ENCODE data around the gene GREB1.

Gene GREB1

DNA sequence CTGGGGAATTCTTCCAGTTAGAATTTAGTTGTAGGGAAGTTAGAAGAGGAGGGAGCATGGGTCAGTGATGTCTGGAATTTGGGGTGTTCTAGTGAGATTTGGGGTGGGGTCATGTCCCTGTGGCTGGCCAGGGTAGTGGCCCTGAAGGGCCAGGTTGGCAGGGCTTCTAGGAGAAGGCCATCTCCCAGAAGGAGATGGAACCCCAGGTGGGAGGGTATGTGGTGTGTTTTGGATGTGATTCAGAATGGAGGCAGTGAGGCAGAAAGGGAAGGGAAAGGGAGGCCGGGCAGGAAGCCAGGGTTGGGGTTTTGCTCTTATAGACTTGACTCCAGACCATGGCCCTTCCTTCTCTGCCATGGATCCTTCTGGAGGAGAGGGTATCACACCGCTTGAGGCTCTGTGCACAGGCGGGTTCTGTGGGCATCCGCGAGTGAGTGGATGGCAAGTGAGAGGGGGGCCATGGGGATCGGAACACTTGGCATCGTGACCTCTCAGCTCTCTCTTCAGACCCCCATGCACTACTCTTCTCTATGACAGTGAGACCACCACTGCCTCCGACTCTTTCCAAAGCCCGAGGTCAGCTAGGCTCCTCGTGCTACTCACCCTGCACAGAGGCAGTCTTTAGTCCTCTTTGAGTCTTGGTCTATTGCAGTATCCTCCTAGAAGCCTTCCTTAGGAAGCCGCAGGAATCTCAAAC lies 7.3 kb downstream of the GREB1 start:
- peak overlapping the region; percentile 93 for H3K27ac ChIP-seq
- TF ChIP-seq, protein P1, sequence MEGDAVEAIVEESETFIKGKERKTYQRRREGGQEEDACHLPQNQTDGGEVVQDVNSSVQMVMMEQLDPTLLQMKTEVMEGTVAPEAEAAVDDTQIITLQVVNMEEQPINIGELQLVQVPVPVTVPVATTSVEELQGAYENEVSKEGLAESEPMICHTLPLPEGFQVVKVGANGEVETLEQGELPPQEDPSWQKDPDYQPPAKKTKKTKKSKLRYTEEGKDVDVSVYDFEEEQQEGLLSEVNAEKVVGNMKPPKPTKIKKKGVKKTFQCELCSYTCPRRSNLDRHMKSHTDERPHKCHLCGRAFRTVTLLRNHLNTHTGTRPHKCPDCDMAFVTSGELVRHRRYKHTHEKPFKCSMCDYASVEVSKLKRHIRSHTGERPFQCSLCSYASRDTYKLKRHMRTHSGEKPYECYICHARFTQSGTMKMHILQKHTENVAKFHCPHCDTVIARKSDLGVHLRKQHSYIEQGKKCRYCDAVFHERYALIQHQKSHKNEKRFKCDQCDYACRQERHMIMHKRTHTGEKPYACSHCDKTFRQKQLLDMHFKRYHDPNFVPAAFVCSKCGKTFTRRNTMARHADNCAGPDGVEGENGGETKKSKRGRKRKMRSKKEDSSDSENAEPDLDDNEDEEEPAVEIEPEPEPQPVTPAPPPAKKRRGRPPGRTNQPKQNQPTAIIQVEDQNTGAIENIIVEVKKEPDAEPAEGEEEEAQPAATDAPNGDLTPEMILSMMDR (conservative IDR thresholded peaks at IDR 0.05): no peak
- TF ChIP-seq ZFX (IDR thresholded peaks at IDR 0.05): no peak

DNA sequence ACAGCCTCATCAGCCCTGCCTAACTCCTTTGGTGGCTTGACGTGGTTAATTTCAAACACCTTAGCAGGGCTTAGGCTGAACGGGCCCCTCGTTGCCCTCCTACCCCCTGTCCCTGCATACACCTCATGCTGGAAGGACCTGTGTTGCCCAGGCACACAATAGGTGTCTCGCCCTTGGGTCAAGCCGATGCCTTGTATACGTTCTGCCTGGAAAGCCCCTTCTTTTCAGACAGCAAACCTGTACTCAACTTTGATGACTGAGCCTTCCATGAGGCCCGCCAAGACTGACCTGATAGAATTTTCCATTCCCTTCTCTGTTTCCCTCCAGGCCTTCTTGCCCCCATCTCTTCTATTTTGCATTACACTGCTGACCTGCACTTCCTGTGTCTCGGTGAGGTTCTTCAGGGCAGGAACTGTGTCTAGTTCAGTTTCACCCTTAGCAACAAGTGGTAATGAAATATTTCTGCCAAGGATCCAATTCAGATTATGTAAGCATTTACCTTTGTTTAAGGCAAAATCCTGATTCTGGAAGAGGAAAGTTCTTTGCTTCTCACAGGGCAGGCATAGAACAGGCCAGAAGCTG lies 7.9 kb downstream of the GREB1 start:
- TF ChIP-seq ZFX (IDR thresholded peaks at IDR 0.05): no peak
- TF ChIP-seq, protein P1 (conservative IDR thresholded peaks at IDR 0.05): no peak
- peak overlapping the region; percentile 93 for H3K27ac ChIP-seq

DNA sequence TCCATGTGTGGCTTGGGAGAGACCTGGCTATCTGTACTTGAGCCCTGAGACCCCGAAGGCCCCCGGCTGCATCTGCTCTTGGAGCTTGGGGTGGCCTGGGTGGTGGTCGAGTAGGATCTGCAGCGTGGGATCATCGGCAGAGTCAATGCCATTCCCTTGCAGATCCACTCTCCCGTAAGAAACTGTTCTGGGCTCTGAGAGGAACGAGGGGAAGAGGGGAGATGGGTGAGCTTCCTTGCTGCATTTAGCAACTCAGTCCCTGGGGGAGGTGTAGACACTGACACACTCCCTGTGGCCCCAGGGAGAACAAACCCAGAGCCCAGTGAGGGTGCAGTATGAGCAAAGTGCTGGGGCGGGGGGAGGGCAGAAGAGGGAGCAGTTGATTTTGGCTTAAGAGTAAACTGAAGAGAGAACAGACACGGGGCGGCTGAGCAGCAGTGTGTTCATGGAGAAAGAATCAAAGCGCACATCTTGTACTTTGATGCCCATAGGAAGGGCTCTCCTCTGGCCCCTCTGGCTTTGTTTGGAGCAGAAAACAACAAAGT lies 8.5 kb downstream of the GREB1 start:
- TF ChIP-seq ZFX (IDR thresholded peaks at IDR 0.05): no peak
- TF ChIP-seq, protein P1 (conservative IDR thresholded peaks at IDR 0.05): no peak
- H3K27ac ChIP-seq: peak overlapping the region; percentile 93; the same call in 1 of the 2 replicates

- no peak overlapping the region for H3K27ac ChIP-seq
- TF ChIP-seq ZFX (IDR thresholded peaks at IDR 0.05): no peak
- TF ChIP-seq, protein P1 (conservative IDR thresholded peaks at IDR 0.05): no peak
Measured at GRCh38 chr2:11543337-11544216, 9.7 kb downstream of the GREB1 start.

- TF ChIP-seq, protein P1 (conservative IDR thresholded peaks at IDR 0.05): no peak
- TF ChIP-seq ZFX (IDR thresholded peaks at IDR 0.05): no peak
- no peak overlapping the region for H3K27ac ChIP-seq
Measured at GRCh38 chr2:11546072-11546471, 12.2 kb downstream of the GREB1 start.

- no peak overlapping the region for H3K27ac ChIP-seq
- no peak for TF ChIP-seq ZFX (IDR thresholded peaks at IDR 0.05)
- TF ChIP-seq, protein P1 (conservative IDR thresholded peaks at IDR 0.05): no peak
Measured at GRCh38 chr2:11547912-11548497, 14.2 kb downstream of the GREB1 start.

All from C4-2B (cell line).